Testis (tissue), 3 donors: ENCODE measurements around the gene ARMC12. TPM values are rescaled to one million over a fixed set of nuclear protein-coding genes. Genes with fewer than 3 reads are reported as not detected.
A peak's percentile ranks its signal among the peaks of the same experiment; 100 is the strongest.

Source experiments
- DNase-seq: peaks from one replicate; pipeline ENCODE4 v3.0.0-alpha.2; 2019
- H3K27ac ChIP-seq, 2 donors: fragments of 200-600 bp; sonication (generic); one replicate each; pipeline ENCODE4 v1.5.1; 2019
- H3K27me3 ChIP-seq: fragments of 200-600 bp; sonication (generic); one replicate; pipeline ENCODE4 v1.5.1; 2019
- H3K36me3 ChIP-seq: fragments of 200-600 bp; sonication (generic); one replicate; pipeline ENCODE4 v1.5.1; 2017; ENCODE audit warnings: low read depth; ENCODE audit errors: missing control alignments
- H3K4me1 ChIP-seq: fragments of 200-600 bp; sonication (generic); one replicate; pipeline ENCODE4 v1.5.1; 2019
- H3K4me3 ChIP-seq, 2 donors: fragments of 200-600 bp; sonication (generic); one replicate each; pipeline ENCODE4 v1.5.1; 2017 to 2019
- H3K9me3 ChIP-seq: fragments of 200-600 bp; sonication (generic); one replicate; pipeline ENCODE4 v1.5.1; 2017
- CTCF ChIP-seq, 3 experiments: fragments of 450-650 bp in 2 of 3; fragments of 200-600 bp in 1 of 3; sonication (generic) in 1 of 3; IDR thresholded peaks; one replicate each; pipeline ENCODE4 v1.5.1; 2016 to 2019; ENCODE audit warnings: antibody characterized with exemption in 3 of 3, mild to moderate bottlenecking in 2 of 3, moderate library complexity in 1 of 3
- POLR2A ChIP-seq: fragments of 450-650 bp; IDR thresholded peaks from one replicate; pipeline ENCODE4 v1.6.1; 2017; ENCODE audit warnings: antibody characterized with exemption, mild to moderate bottlenecking, moderate library complexity
- WGBS, 2 donors: methylation state at CpG; one replicate each; pipeline ENCODE4 v1.1.5; 2018; 5-methylcytosine and 5-hydroxymethylcytosine counted together
- intact Hi-C: fragments of 100-400 bp; cut with DNase I; formaldehyde crosslinking; loops from one replicate; pipeline ENCODE4 v1.15.1; 2023; ENCODE audit warnings: low total_unique reads
- polyA plus RNA-seq: library from polyadenylated mRNA; stranded (reverse); fragments of 350-450 nt; fragmentation: Illumina TruSeq; extraction: RNeasy Lipid Tissue Mini Kit (QIAGEN cat#74804); gene quantifications from one replicate; pipeline ENCODE4 v1.2.3, GENCODE V29; 2014; ENCODE audit warnings: low read depth, low replicate concordance; ENCODE audit not compliant: insufficient read depth
- total RNA-seq, 2 donors: library from RNA; depleted of rRNA; stranded (reverse); fragments of >200 nt; gene quantifications; one replicate each; pipeline ENCODE4 v1.2.3, GENCODE V29; 2016

ARMC12 gene
- total and polyA plus RNA-seq, 3 donors from 2014 or later: 46.8 to 104 (median 84.9) TPM

- Histone ChIP-seq H3K4me1 (peaks cover 63% of the 10 kb centered on the region), H3K36me3 (no peaks in the 10 kb centered on the region), H3K27ac (peak overlapping the region; percentile 61 to 97), H3K27me3 (no peaks in the 10 kb centered on the region), H3K4me3 (no peak overlapping the region), H3K9me3 (no peaks in the 10 kb centered on the region)
- intact Hi-C loops: no loop called here
- TF ChIP-seq POLR2A (no peak), CTCF (IDR thresholded peaks at IDR 0.05) (no peak)
- 73 to 91% methylated on average over 2 of the region's 2 CpGs for WGBS, 2 donors
- peak; percentile 39 for DNase-seq
Measured at GRCh38 chr6:35718911-35719381, 17.9 kb upstream of the ARMC12 start.

- TF ChIP-seq CTCF (IDR thresholded peaks at IDR 0.05): no peak
- no peak for TF ChIP-seq POLR2A
- WGBS, 2 donors: 40 to 59% methylated on average over 5 of the region's 5 CpGs
- intact Hi-C loops: no loop called here
- no peaks in the 10 kb centered on the region for H3K9me3 ChIP-seq
- no peaks in the 10 kb centered on the region for H3K27me3 ChIP-seq
- peaks cover 68% of the 10 kb centered on the region for H3K4me1 ChIP-seq
- DNase-seq: no peak
- no peaks in the 10 kb centered on the region for H3K36me3 ChIP-seq
- H3K4me3 ChIP-seq: no peak overlapping the region
- peak overlapping the region; percentile 61 to 97 for H3K27ac ChIP-seq
Measured at GRCh38 chr6:35719404-35719829, 17.4 kb upstream of the ARMC12 start.

GRCh38 chr6:35719830-35720733 is 16.8 kb upstream of the ARMC12 start:
- no peaks in the 10 kb centered on the region for H3K36me3 ChIP-seq
- intact Hi-C loops: no loop called here
- peak; percentile 66 for DNase-seq
- 29 to 50% methylated on average over 17 to 21 of the region's 21 CpGs for WGBS, 2 donors
- H3K9me3 ChIP-seq: no peaks in the 10 kb centered on the region
- peaks cover 74% of the 10 kb centered on the region for H3K4me1 ChIP-seq
- H3K27me3 ChIP-seq: no peaks in the 10 kb centered on the region
- no peak overlapping the region for H3K4me3 ChIP-seq
- TF ChIP-seq POLR2A: no peak
- TF ChIP-seq CTCF (IDR thresholded peaks at IDR 0.05): no peak
- peak overlapping the region; percentile 61 to 97 for H3K27ac ChIP-seq

- H3K4me1 ChIP-seq: peaks cover 96% of the 10 kb centered on the region
- no peak for TF ChIP-seq POLR2A
- TF ChIP-seq CTCF (IDR thresholded peaks at IDR 0.05): no peak
- H3K36me3 ChIP-seq: no peaks in the 10 kb centered on the region
- H3K27me3 ChIP-seq: no peaks in the 10 kb centered on the region
- DNase-seq: peak; percentile 78
- intact Hi-C loops: no loop called here
- no peaks in the 10 kb centered on the region for H3K9me3 ChIP-seq
- H3K27ac ChIP-seq: peak overlapping the region; percentile 97 to 98
- WGBS, 2 donors: 26 to 48% methylated on average over 10 of the region's 10 CpGs
- H3K4me3 ChIP-seq: no peak overlapping the region
Measured at GRCh38 chr6:35722121-35722761, 14.6 kb upstream of the ARMC12 start.
